Activated T-helper 2 cell treated with anti-CD3 and anti-CD28 coated beads, Interferon-gamma antibody, Interleukin-2, Interleukin-4, amounts not matched to agents 10 μg/mL and 5 μg/mL and 100 μg/mL, durations not matched to agents 14 hours and 24 hours and 36 hours (primary cell): Measurements from ENCODE around the gene SPACA9. TPM values are rescaled to one million over a fixed set of nuclear protein-coding genes. Genes with fewer than 3 reads are reported as not detected.

Experiments used
- total RNA-seq: library from RNA; stranded (reverse); gene quantifications from 2 replicates; pipeline ENCODE4 v1.2.3, GENCODE V29; 2022

Gene SPACA9
- total RNA-seq, 1 donor from 2014 or later = 1.3 TPM

Other genes with a start within 250 kb of the SPACA9 start
- 24.7 and 25.7 TPM in 2 replicates for gene DDX31, start 208.9 kb upstream of the SPACA9 start, total RNA-seq
- gene GTF3C4, start 208.4 kb upstream of the SPACA9 start, total RNA-seq = 17.7 and 17.8 TPM in 2 replicates
- gene AK8, start 614 bp upstream of the SPACA9 start, total RNA-seq = not detected in 2 replicates
- gene TSC1, start 65.7 kb downstream of the SPACA9 start, total RNA-seq = 29.1 and 29.8 TPM in 2 replicates
- not detected in 2 replicates for gene GFI1B, start 99.8 kb downstream of the SPACA9 start, total RNA-seq
- gene GTF3C5, start 152.1 kb downstream of the SPACA9 start, total RNA-seq = 81.6 and 89.7 TPM in 2 replicates
- gene CEL, start 183.1 kb downstream of the SPACA9 start, total RNA-seq = 2.0 and 2.1 TPM in 2 replicates
- 78.8 and 85.8 TPM in 2 replicates for gene RALGDS, start 242.3 kb downstream of the SPACA9 start, total RNA-seq